Measurements from ENCODE around the gene ATRIP.

DNA sequence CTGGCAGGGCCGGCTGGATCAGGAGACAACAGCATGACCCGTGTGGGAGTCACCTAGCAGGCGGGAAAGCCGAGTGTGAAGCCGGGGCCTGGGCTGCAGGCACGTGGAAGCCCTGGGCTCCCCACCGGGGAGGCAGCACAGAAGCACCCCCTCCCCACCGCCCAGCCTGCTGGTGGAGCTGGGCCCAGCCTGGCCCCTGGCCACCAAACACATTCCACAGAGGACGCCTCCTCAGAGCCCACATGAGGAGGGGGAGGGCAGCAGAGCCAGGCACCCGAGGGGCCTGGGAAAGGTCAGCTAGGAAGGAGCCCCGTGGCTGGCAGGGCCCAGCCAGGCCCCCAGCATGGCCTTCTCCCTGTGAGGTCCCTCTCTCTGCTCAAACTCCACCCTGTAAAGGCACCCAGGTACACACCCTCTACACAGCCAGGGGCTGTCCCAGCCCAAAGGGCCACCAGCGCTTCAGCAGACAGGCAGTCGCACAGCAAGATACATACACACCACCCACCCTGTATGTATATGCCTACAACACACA is 21.2 kb upstream of the ATRIP start:
- TF ChIP-seq, protein P1, sequence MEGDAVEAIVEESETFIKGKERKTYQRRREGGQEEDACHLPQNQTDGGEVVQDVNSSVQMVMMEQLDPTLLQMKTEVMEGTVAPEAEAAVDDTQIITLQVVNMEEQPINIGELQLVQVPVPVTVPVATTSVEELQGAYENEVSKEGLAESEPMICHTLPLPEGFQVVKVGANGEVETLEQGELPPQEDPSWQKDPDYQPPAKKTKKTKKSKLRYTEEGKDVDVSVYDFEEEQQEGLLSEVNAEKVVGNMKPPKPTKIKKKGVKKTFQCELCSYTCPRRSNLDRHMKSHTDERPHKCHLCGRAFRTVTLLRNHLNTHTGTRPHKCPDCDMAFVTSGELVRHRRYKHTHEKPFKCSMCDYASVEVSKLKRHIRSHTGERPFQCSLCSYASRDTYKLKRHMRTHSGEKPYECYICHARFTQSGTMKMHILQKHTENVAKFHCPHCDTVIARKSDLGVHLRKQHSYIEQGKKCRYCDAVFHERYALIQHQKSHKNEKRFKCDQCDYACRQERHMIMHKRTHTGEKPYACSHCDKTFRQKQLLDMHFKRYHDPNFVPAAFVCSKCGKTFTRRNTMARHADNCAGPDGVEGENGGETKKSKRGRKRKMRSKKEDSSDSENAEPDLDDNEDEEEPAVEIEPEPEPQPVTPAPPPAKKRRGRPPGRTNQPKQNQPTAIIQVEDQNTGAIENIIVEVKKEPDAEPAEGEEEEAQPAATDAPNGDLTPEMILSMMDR (conservative IDR thresholded peaks at IDR 0.05; ENCODE audit: low read depth, low read length): no peak
- TF ChIP-seq EZH2 (IDR thresholded peaks at IDR 0.05; ENCODE audit: low read length, unreplicated experiment) (no peak), EZH2phosphoT487 (IDR thresholded peaks at IDR 0.05; ENCODE audit: borderline replicate concordance, low read length) (no peak)

Measured in PC-3 (cell line).